DND-41 (cell line): Measurements from ENCODE around the gene ADGRB3.

Experiments
- ATAC-seq: fragments of 200-7000 bp; cut with Tn5 transposase; 3 replicates; pipeline ENCODE4 v1.9.1; 2021; ENCODE audit warnings: low read depth; ENCODE audit not compliant: insufficient read depth
- DNase-seq: peaks from one replicate; pipeline ENCODE4 v3.0.0-alpha.2; 2020
- H2AFZ ChIP-seq: 2 replicates; pipeline ENCODE4 v1.6.0; 2012; ENCODE audit warnings: low read depth, low read length
- H3K27ac ChIP-seq: 2 replicates; pipeline ENCODE4 v1.5.1; 2012; ENCODE audit warnings: low read length, inconsistent platforms
- H3K27me3 ChIP-seq: fragments of 200-600 bp; sonication (generic); 2 replicates; pipeline ENCODE4 v1.6.0; 2012; ENCODE audit warnings: low read length, mild to moderate bottlenecking, inconsistent platforms; ENCODE audit not compliant: insufficient read depth, poor library complexity
- H3K36me3 ChIP-seq: 2 replicates; pipeline ENCODE4 v1.5.1; 2012; ENCODE audit warnings: low read length, inconsistent platforms; ENCODE audit not compliant: insufficient read depth
- H3K4me1 ChIP-seq: 2 replicates; pipeline ENCODE4 v1.5.1; 2012; ENCODE audit warnings: mild to moderate bottlenecking, low read length; ENCODE audit not compliant: insufficient read depth
- H3K4me2 ChIP-seq: 2 replicates; pipeline ENCODE4 v1.6.0; 2012; ENCODE audit warnings: mild to moderate bottlenecking, moderate library complexity, low read length, inconsistent platforms; ENCODE audit not compliant: insufficient read depth
- H3K4me3 ChIP-seq, 2 experiments: fragments of 200-600 bp in 1 of 2; shearing (Covaris generic) in 1 of 2; 2 replicates each; pipeline ENCODE4 v1.5.1; 2012 to 2016; ENCODE audit warnings: inconsistent platforms in 2 of 2, low read length in 2 of 2, mild to moderate bottlenecking in 2 of 2, low read depth in 1 of 2, moderate library complexity in 1 of 2
- H3K79me2 ChIP-seq: 2 replicates; pipeline ENCODE4 v1.6.0; 2012; ENCODE audit warnings: low read length, inconsistent platforms; ENCODE audit not compliant: insufficient read depth
- H3K9ac ChIP-seq: 2 replicates; pipeline ENCODE4 v1.6.0; 2012; ENCODE audit warnings: low read depth, mild to moderate bottlenecking, inconsistent platforms, low read length, moderate library complexity
- H3K9me3 ChIP-seq: 2 replicates; pipeline ENCODE4 v1.5.1; 2012; ENCODE audit warnings: low read length, moderate library complexity, mild to moderate bottlenecking, inconsistent platforms; ENCODE audit not compliant: insufficient read depth, severe bottlenecking
- H4K20me1 ChIP-seq: 2 replicates; pipeline ENCODE4 v1.6.0; 2012; ENCODE audit warnings: low read length; ENCODE audit not compliant: insufficient read depth
- CTCF ChIP-seq: IDR thresholded peaks from 2 replicates; pipeline ENCODE4 v1.5.1; 2012; ENCODE audit warnings: borderline replicate concordance, low read length, moderate library complexity, mild to moderate bottlenecking; ENCODE audit not compliant: poor library complexity, severe bottlenecking; ENCODE audit errors: extremely low read depth
- EZH2 ChIP-seq: IDR thresholded peaks from 3 replicates; pipeline ENCODE4 v1.6.1; 2012; ENCODE audit warnings: borderline replicate concordance, low read depth, mild to moderate bottlenecking, moderate library complexity, low read length, inconsistent platforms; ENCODE audit not compliant: severe bottlenecking

Gene ADGRB3

GRCh38 chr6:69138148-69138547 is 503.1 kb downstream of the ADGRB3 start:
- Histone ChIP-seq H4K20me1 (no peaks in the 10 kb centered on the region), H3K79me2 (no peaks in the 10 kb centered on the region), H3K9me3 (no peaks in the 10 kb centered on the region), H3K27me3 (no peaks in the 10 kb centered on the region), H3K4me2 (no peak overlapping the region), H3K36me3 (no peaks in the 10 kb centered on the region), H3K9ac (no peak overlapping the region), H3K4me1 (no peaks in the 10 kb centered on the region), H3K4me3 (no peak overlapping the region), H3K27ac (no peak overlapping the region), H2AFZ (no peak overlapping the region)
- no peak for ATAC-seq
- no peak for DNase-seq
- TF ChIP-seq CTCF (no peak), EZH2 (no peak)

- H3K27me3 ChIP-seq: no peaks in the 10 kb centered on the region
- TF ChIP-seq EZH2 (no peak), CTCF (no peak)
- H3K4me1 ChIP-seq: no peaks in the 10 kb centered on the region
- H3K9me3 ChIP-seq: no peaks in the 10 kb centered on the region
- H3K4me2 ChIP-seq: no peak overlapping the region
- H3K4me3 ChIP-seq: no peak overlapping the region
- no peak overlapping the region for H3K9ac ChIP-seq
- DNase-seq: no peak
- H3K27ac ChIP-seq: no peak overlapping the region
- ATAC-seq: no peak
- H3K79me2 ChIP-seq: no peaks in the 10 kb centered on the region
- no peak overlapping the region for H2AFZ ChIP-seq
- no peaks in the 10 kb centered on the region for H3K36me3 ChIP-seq
- no peaks in the 10 kb centered on the region for H4K20me1 ChIP-seq
Measured at GRCh38 chr6:69138893-69139494, 503.9 kb downstream of the ADGRB3 start.

GRCh38 chr6:69145062-69145461 is 510.0 kb downstream of the ADGRB3 start:
- H3K79me2 ChIP-seq: no peaks in the 10 kb centered on the region
- H3K4me3 ChIP-seq: no peak overlapping the region
- H3K27me3 ChIP-seq: no peaks in the 10 kb centered on the region
- no peak overlapping the region for H3K9ac ChIP-seq
- no peak overlapping the region for H3K4me2 ChIP-seq
- H2AFZ ChIP-seq: no peak overlapping the region
- H3K27ac ChIP-seq: no peak overlapping the region
- H3K36me3 ChIP-seq: no peaks in the 10 kb centered on the region
- peaks cover 10% of the 10 kb centered on the region for H3K9me3 ChIP-seq
- TF ChIP-seq EZH2: no peak
- TF ChIP-seq CTCF: no peak
- DNase-seq (no peak), ATAC-seq (no peak)
- no peaks in the 10 kb centered on the region for H4K20me1 ChIP-seq
- no peaks in the 10 kb centered on the region for H3K4me1 ChIP-seq
